ENCODE results near the gene ZNF536.

- TF ChIP-seq, protein P1, sequence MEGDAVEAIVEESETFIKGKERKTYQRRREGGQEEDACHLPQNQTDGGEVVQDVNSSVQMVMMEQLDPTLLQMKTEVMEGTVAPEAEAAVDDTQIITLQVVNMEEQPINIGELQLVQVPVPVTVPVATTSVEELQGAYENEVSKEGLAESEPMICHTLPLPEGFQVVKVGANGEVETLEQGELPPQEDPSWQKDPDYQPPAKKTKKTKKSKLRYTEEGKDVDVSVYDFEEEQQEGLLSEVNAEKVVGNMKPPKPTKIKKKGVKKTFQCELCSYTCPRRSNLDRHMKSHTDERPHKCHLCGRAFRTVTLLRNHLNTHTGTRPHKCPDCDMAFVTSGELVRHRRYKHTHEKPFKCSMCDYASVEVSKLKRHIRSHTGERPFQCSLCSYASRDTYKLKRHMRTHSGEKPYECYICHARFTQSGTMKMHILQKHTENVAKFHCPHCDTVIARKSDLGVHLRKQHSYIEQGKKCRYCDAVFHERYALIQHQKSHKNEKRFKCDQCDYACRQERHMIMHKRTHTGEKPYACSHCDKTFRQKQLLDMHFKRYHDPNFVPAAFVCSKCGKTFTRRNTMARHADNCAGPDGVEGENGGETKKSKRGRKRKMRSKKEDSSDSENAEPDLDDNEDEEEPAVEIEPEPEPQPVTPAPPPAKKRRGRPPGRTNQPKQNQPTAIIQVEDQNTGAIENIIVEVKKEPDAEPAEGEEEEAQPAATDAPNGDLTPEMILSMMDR (IDR thresholded peaks at IDR 0.05): no peak
- no peak for TF ChIP-seq POLR2A (IDR thresholded peaks at IDR 0.05)
These were observed 41.9 kb upstream of the ZNF536 start for GRCh38 chr19:30330266-30330665.
